IPS-NIHi11 (cell line): ENCODE data around the gene EXOC6.

ENCODE experiments used
- DNase-seq: peaks from one replicate; pipeline ENCODE4 v3.0.0; 2012; ENCODE audit warnings: mixed read lengths, low spot score

Gene EXOC6

GRCh38 chr10:92848441-92849233 lies at the start of gene EXOC6:
EXOC6 (plus strand) TSS chr10:92848520; CDS start chr10:92848534, 14 bp downstream.
- DNase-seq: peak; percentile 95

GRCh38 chr10:92799568-92799967 lies 48.8 kb upstream of the EXOC6 start:
- DNase-seq: no peak

GRCh38 chr10:92800134-92800733 lies 48.1 kb upstream of the EXOC6 start:
- no peak for DNase-seq

GRCh38 chr10:92801978-92802872 lies 46.1 kb upstream of the EXOC6 start:
- DNase-seq: no peak

GRCh38 chr10:92809840-92810239 lies 38.5 kb upstream of the EXOC6 start:
- DNase-seq: no peak

GRCh38 chr10:92810934-92811532 lies 37.3 kb upstream of the EXOC6 start:
- DNase-seq: no peak

GRCh38 chr10:92811986-92812385 lies 36.3 kb upstream of the EXOC6 start:
- DNase-seq: no peak

GRCh38 chr10:92813979-92814378 lies 34.3 kb upstream of the EXOC6 start:
- DNase-seq: no peak

- no peak for DNase-seq
Observed at GRCh38 chr10:92814790-92815189, 33.5 kb upstream of the EXOC6 start.

- no peak for DNase-seq
Observed at GRCh38 chr10:92816091-92816531, 32.2 kb upstream of the EXOC6 start.

- peak; percentile 38 for DNase-seq
Observed at GRCh38 chr10:92822060-92822634, 26.2 kb upstream of the EXOC6 start.

- no peak for DNase-seq
Observed at GRCh38 chr10:92822964-92823363, 25.4 kb upstream of the EXOC6 start.

- no peak for DNase-seq
Observed at GRCh38 chr10:92826061-92826460, 22.3 kb upstream of the EXOC6 start.

GRCh38 chr10:92826504-92826903 lies 21.8 kb upstream of the EXOC6 start:
- DNase-seq: no peak

GRCh38 chr10:92829042-92829785 lies 19.1 kb upstream of the EXOC6 start:
- peak; percentile 33 for DNase-seq

- no peak for DNase-seq
Observed at GRCh38 chr10:92829786-92830377, 18.4 kb upstream of the EXOC6 start.

- no peak for DNase-seq
Observed at GRCh38 chr10:92830478-92831389, 17.6 kb upstream of the EXOC6 start.

- DNase-seq: no peak
Observed at GRCh38 chr10:92832121-92832520, 16.2 kb upstream of the EXOC6 start.

GRCh38 chr10:92832998-92833650 lies 15.2 kb upstream of the EXOC6 start:
- DNase-seq: no peak
